Activated naive CD8-positive, alpha-beta T cell treated with anti-CD3 and anti-CD28 coated beads, Interleukin-2, amount 50 U/mL, for 16 hours (primary cell): ENCODE measurements around the gene TSPAN32.

Experiments used
- DNase-seq: peaks from one replicate; pipeline ENCODE4 v3.0.0-alpha.2; 2020; ENCODE audit warnings: low read depth, low spot score

Gene TSPAN32

GRCh38 chr11:2302896-2303626 is 1.2 kb downstream of the TSPAN32 start:
- DNase-seq, result no peak

GRCh38 chr11:2303627-2304505 is 2.1 kb downstream of the TSPAN32 start:
- no peak for DNase-seq

- no peak for DNase-seq
Measured at GRCh38 chr11:2304506-2305139, 2.8 kb downstream of the TSPAN32 start.

GRCh38 chr11:2305140-2305778 is 3.4 kb downstream of the TSPAN32 start:
- peak; percentile 78 for DNase-seq

- no peak for DNase-seq
Measured at GRCh38 chr11:2305788-2306451, 4.1 kb downstream of the TSPAN32 start.

- DNase-seq, result no peak
Measured at GRCh38 chr11:2306452-2306823, 4.6 kb downstream of the TSPAN32 start.

- no peak for DNase-seq
Measured at GRCh38 chr11:2306877-2307500, 5.2 kb downstream of the TSPAN32 start.

- no peak for DNase-seq
Measured at GRCh38 chr11:2307501-2308331, 5.9 kb downstream of the TSPAN32 start.

- no peak for DNase-seq
Measured at GRCh38 chr11:2308713-2309112, 6.9 kb downstream of the TSPAN32 start.

- DNase-seq, result no peak
Measured at GRCh38 chr11:2309251-2310072, 7.6 kb downstream of the TSPAN32 start.

GRCh38 chr11:2310073-2310785 is 8.4 kb downstream of the TSPAN32 start:
- no peak for DNase-seq

- DNase-seq, result no peak
Measured at GRCh38 chr11:2310786-2311352, 9.1 kb downstream of the TSPAN32 start.

GRCh38 chr11:2311353-2312133 is 9.7 kb downstream of the TSPAN32 start:
- no peak for DNase-seq

- DNase-seq, result no peak
Measured at GRCh38 chr11:2312232-2313042, 10.6 kb downstream of the TSPAN32 start.

- no peak for DNase-seq
Measured at GRCh38 chr11:2313051-2313951, 11.5 kb downstream of the TSPAN32 start.
